MM.1S (cell line): Measurements from ENCODE around the gene ZNF621.
"Not testable (repeated sequence)": the region's sequence is repeated elsewhere in the genome, so short reads cannot be mapped to it uniquely, and the experiment has no call there.

Source experiments
- DNase-seq: peaks from one replicate; pipeline ENCODE4 v3.0.0-alpha.2; 2015
- H2AFZ ChIP-seq: fragments of 300-600 bp; sonication (generic); 2 replicates; pipeline ENCODE4 v1.6.0; 2016; ENCODE audit warnings: antibody characterized with exemption, low read length
- H3F3A ChIP-seq: fragments of 300-600 bp; sonication (generic); 2 replicates; pipeline ENCODE4 v1.6.1; 2016; ENCODE audit warnings: mild to moderate bottlenecking, antibody characterized with exemption, low read length, moderate library complexity, mixed read lengths; ENCODE audit not compliant: insufficient read depth
- H3K27ac ChIP-seq: fragments of 300-600 bp; sonication (generic); 2 replicates; pipeline ENCODE4 v1.5.1; 2016; ENCODE audit warnings: mild to moderate bottlenecking, low read length
- H3K27me3 ChIP-seq: fragments of 300-600 bp; sonication (generic); replicated peaks from 2 replicates; pipeline ENCODE4 v1.6.0; 2016; ENCODE audit warnings: low read length; ENCODE audit not compliant: insufficient read depth
- H3K36me3 ChIP-seq: fragments of 300-600 bp; sonication (generic); replicated peaks from 2 replicates; pipeline ENCODE4 v1.6.1; 2016; ENCODE audit warnings: mild to moderate bottlenecking, low read length, mixed read lengths; ENCODE audit not compliant: insufficient read depth
- H3K4me1 ChIP-seq: fragments of 300-600 bp; sonication (generic); 2 replicates; pipeline ENCODE4 v1.6.1; 2016; ENCODE audit warnings: low read length, mixed read lengths
- H3K4me2 ChIP-seq: fragments of 300-600 bp; sonication (generic); 2 replicates; pipeline ENCODE4 v1.6.0; 2016; ENCODE audit warnings: low read depth, low read length
- H3K4me3 ChIP-seq: fragments of 300-600 bp; sonication (generic); 2 replicates; pipeline ENCODE4 v1.5.1; 2016; ENCODE audit warnings: low read length, mixed read lengths
- H3K79me2 ChIP-seq: fragments of 300-600 bp; sonication (generic); 2 replicates; pipeline ENCODE4 v1.6.1; 2016; ENCODE audit warnings: mixed run types, low read length, mixed read lengths
- H3K9ac ChIP-seq: fragments of 300-600 bp; sonication (generic); 2 replicates; pipeline ENCODE4 v1.6.1; 2016; ENCODE audit warnings: low read length, mixed read lengths
- H3K9me2 ChIP-seq: fragments of 300-600 bp; sonication (generic); replicated peaks from 2 replicates; pipeline ENCODE4 v1.6.1; 2016; ENCODE audit warnings: mild to moderate bottlenecking, low read length, mixed read lengths; ENCODE audit not compliant: insufficient read depth
- H3K9me3 ChIP-seq: fragments of 300-600 bp; sonication (generic); replicated peaks from 2 replicates; pipeline ENCODE4 v1.6.1; 2016; ENCODE audit warnings: mild to moderate bottlenecking, low read length, mixed read lengths; ENCODE audit not compliant: insufficient read depth
- H4K20me1 ChIP-seq: fragments of 300-600 bp; sonication (generic); 2 replicates; pipeline ENCODE4 v1.6.1; 2016; ENCODE audit warnings: mild to moderate bottlenecking, low read length, moderate library complexity, mixed read lengths; ENCODE audit not compliant: insufficient read depth
- CTCF ChIP-seq: fragments of 300-600 bp; sonication (generic); IDR thresholded peaks from 2 replicates; pipeline ENCODE4 v1.5.1; 2016; ENCODE audit warnings: antibody characterized with exemption, low read length, mixed read lengths
- EZH2 ChIP-seq: fragments of 300-600 bp; sonication (generic); optimal IDR thresholded peaks from 2 replicates; pipeline ENCODE3; 2017; ENCODE audit warnings: low read depth, mild to moderate bottlenecking, antibody characterized with exemption, low read length, mixed read lengths
- EZH2phosphoT487 ChIP-seq: fragments of 300-600 bp; sonication (generic); IDR thresholded peaks from 2 replicates; pipeline ENCODE4 v1.6.1; 2018; ENCODE audit warnings: antibody characterized with exemption, low read length

Gene ZNF621

DNA sequence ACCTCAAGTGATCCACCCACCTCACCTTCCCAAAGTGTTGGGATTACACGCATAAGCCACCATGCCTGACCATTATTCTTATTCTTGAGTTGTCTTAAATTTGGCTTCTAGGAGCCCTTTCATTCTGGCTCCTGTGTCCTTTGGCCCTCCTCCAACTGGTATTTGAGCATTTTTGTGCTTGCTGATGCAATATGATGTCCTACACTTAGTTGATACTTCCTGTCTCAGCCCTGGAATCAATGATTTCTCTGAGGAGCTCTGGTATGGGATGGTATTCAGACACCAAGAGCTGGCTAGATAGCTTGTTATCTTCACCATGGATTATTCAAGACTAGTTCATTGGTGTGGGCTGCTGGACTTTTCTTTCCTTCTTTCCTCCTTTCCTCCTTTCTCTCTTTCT, 25.4 kb downstream of the ZNF621 start:
- H3K36me3 ChIP-seq = no peaks in the 10 kb centered on the region
- TF ChIP-seq CTCF = no peak
- no peak for TF ChIP-seq EZH2
- no peak for TF ChIP-seq EZH2phosphoT487

GRCh38 chr3:40557575-40558161, 32.9 kb downstream of the ZNF621 start:
- Histone ChIP-seq H3K27me3 (no peaks in the 10 kb centered on the region), H4K20me1 (no peaks in the 10 kb centered on the region), H3K4me3 (no peak overlapping the region), H3K4me2 (no peak overlapping the region), H2AFZ (no peak overlapping the region), H3K79me2 (no peaks in the 10 kb centered on the region), H3K9me3 (no peaks in the 10 kb centered on the region), H3K9ac (no peak overlapping the region), H3K27ac (no peak overlapping the region), H3K36me3 (no peaks in the 10 kb centered on the region), H3K9me2 (no peaks in the 10 kb centered on the region), H3K4me1 (no peaks in the 10 kb centered on the region), H3F3A (no peaks in the 10 kb centered on the region)
- DNase-seq = no peak
- TF ChIP-seq EZH2 (no peak), CTCF (no peak), EZH2phosphoT487 (no peak)

More for the DNA sequence above, 25.4 kb downstream of the ZNF621 start:
- Histone ChIP-seq H4K20me1 (no peaks in the 10 kb centered on the region), H2AFZ (no peak overlapping the region), H3K27ac (no peak overlapping the region), H3K4me3 (no peak overlapping the region), H3K4me1 (no peaks in the 10 kb centered on the region), H3K9me2 (no peaks in the 10 kb centered on the region), H3K27me3 (no peaks in the 10 kb centered on the region), H3K79me2 (no peaks in the 10 kb centered on the region), H3K4me2 (no peak overlapping the region), H3F3A (no peaks in the 10 kb centered on the region), H3K9ac (no peak overlapping the region), H3K9me3 (no peaks in the 10 kb centered on the region)
- no peak for DNase-seq

GRCh38 chr3:40562482-40562881, 37.7 kb downstream of the ZNF621 start:
- H3K36me3 ChIP-seq, H4K20me1 ChIP-seq, H3K4me3 ChIP-seq, H2AFZ ChIP-seq, H3K9me3 ChIP-seq, H3K27me3 ChIP-seq, H3K4me1 ChIP-seq, H3K9me2 ChIP-seq, H3K79me2 ChIP-seq, H3K4me2 ChIP-seq, H3K9ac ChIP-seq, DNase-seq, H3K27ac ChIP-seq, H3F3A ChIP-seq: not testable (repeated sequence)

DNA sequence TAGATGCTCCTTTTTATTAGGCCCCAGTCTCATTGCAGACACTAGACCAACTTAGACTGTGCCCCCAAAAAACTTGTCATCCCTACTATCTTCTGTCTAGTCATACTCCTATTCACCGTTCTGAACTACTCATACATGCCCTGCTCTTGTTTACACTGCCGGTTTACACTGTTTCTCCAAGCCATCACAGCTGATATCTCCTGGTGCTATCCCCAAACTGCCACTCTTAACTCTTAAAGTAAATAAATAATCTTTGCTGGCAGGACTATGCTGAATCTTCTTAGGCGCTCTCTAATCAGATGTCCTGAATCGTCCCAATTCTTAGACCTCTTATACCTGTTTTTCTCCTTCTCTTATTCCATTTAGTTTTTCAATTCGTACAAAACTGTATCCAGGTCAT, 40.9 kb downstream of the ZNF621 start:
- H3K4me3 ChIP-seq, H4K20me1 ChIP-seq, DNase-seq, H3K27ac ChIP-seq, H3F3A ChIP-seq, H3K4me1 ChIP-seq, H3K9me3 ChIP-seq, H3K36me3 ChIP-seq, H3K27me3 ChIP-seq, H3K4me2 ChIP-seq, H2AFZ ChIP-seq, H3K79me2 ChIP-seq, H3K9me2 ChIP-seq, H3K9ac ChIP-seq: not testable (repeated sequence)
